Memory B cell (primary cell): ENCODE measurements around the gene CDC42SE2.
A peak's percentile ranks its signal among the peaks of the same experiment; 100 is the strongest.
"Not testable (repeated sequence)": the region's sequence is repeated elsewhere in the genome, so short reads cannot be mapped to it uniquely, and the experiment has no call there.

Experiments
- ATAC-seq: fragments of 150-1000 bp; cut with Tn5 transposase; 2 replicates; pipeline ENCODE4 v1.10.0; 2021; ENCODE audit warnings: low read depth, mild to moderate bottlenecking, moderate library complexity
- DNase-seq, 2 donors: peaks; one replicate each; pipeline ENCODE4 v3.0.0; 2022; ENCODE audit warnings: low spot score in 2 of 2
- H3K27ac Mint-ChIP-seq: one replicate; pipeline ENCODE4 v1.8.0; 2022; ENCODE audit warnings: mild to moderate bottlenecking, moderate library complexity, mixed read lengths
- H3K27me3 Mint-ChIP-seq: one replicate; pipeline ENCODE4 v1.8.0; 2022; ENCODE audit warnings: mixed read lengths
- H3K36me3 Mint-ChIP-seq: one replicate; pipeline ENCODE4 v1.8.0; 2022; ENCODE audit warnings: mild to moderate bottlenecking, mixed read lengths
- H3K4me1 Mint-ChIP-seq: one replicate; pipeline ENCODE4 v1.8.0; 2022; ENCODE audit warnings: mixed read lengths
- H3K4me3 Mint-ChIP-seq: one replicate; pipeline ENCODE4 v1.8.0; 2022; ENCODE audit warnings: mild to moderate bottlenecking, moderate library complexity, mixed read lengths
- H3K9me3 Mint-ChIP-seq: one replicate; pipeline ENCODE4 v1.8.0; 2022; ENCODE audit warnings: mixed read lengths

CDC42SE2 gene

DNA sequence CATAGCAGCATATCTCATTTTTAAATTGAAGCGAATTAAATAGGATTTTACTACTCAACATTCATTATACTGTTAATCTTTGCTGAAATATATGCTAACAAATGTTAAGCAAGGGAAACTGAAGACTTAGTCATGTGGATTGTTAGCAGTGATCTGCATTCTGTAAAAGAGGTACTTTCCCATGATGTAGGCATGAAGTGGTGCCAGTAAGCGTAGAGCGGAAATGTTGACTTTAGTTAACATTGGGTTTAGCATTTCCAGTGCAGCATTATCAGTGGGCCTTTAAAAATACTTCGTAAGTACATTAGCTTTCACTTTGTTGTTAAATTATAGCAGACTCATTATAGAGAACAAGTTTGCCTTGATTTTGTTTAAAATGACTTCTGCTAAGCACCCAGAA lies 130.3 kb downstream of the CDC42SE2 start:
- H3K27me3 Mint-ChIP-seq = no peaks in the 10 kb centered on the region
- H3K9me3 Mint-ChIP-seq = no peaks in the 10 kb centered on the region
- H3K4me1 Mint-ChIP-seq = peaks cover 33% of the 10 kb centered on the region
- ATAC-seq (peak; percentile 99), DNase-seq (peak in 1 of 2 donors; percentile 56)
- H3K27ac Mint-ChIP-seq = peak overlapping the region; percentile 95
- peaks cover 44% of the 10 kb centered on the region for H3K36me3 Mint-ChIP-seq
- peak overlapping the region; percentile 51 for H3K4me3 Mint-ChIP-seq

DNA sequence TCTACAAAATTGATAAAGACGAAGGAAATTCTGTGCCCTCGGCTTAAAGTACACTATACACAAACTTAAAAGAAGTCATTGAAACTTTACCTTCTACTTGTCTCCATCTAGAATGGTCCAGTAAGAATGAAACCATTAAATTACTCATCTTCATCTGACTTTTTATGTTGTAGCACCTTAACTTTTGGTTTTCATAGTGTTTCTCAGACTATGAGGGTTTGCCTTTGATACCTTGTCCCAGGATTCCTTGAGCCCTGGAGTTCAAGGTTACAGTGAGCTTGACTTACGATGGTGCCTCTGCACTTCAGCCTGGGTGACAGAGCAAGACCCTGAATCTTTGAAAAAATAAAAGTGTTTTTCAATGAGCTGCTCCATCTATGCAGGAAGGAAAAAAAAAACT lies 132.2 kb downstream of the CDC42SE2 start:
- Mint-ChIP-seq H3K9me3 (peaks cover 2% of the 10 kb centered on the region), H3K4me1 (peaks cover 31% of the 10 kb centered on the region), H3K27ac (peak overlapping the region; percentile 95), H3K27me3 (no peaks in the 10 kb centered on the region), H3K4me3 (no peak overlapping the region), H3K36me3 (peaks cover 42% of the 10 kb centered on the region)
- ATAC-seq (no peak), DNase-seq (no peak)

DNA sequence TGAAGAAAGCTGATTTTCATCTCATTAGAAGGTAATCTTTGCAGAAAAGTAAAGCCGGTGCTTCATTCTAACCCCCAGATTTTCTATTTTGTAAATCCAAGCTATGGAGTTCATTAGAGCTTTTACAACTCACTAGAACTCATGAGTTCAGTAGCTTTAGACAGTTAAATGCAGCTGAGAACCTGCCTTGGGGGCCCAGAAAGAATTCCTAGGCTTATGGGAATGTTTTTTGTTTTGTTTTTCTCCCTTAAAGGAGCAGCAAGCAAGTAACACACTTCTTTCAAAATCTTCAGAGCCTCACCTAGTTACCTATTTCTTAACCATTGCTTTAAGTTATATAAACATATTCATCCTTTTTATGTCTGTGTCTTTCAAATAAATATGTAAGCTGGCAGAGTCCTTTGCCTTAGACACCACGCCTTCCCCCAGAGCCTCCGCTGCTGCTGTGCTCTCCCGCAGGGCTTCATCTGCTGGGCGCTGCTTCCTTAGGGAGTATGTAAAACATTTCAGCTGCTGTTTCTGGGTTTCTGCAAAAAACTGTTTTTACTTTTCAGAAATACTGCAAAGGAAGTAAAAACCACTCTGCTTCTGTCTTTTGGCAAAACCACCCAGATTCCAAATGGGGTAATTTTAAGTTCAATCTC lies 132.9 kb downstream of the CDC42SE2 start:
- H3K4me1 Mint-ChIP-seq = peaks cover 31% of the 10 kb centered on the region
- no peak overlapping the region for H3K4me3 Mint-ChIP-seq
- peaks cover 2% of the 10 kb centered on the region for H3K9me3 Mint-ChIP-seq
- no peaks in the 10 kb centered on the region for H3K27me3 Mint-ChIP-seq
- ATAC-seq (no peak), DNase-seq (no peak)
- peak overlapping the region; percentile 95 for H3K27ac Mint-ChIP-seq
- H3K36me3 Mint-ChIP-seq = peaks cover 40% of the 10 kb centered on the region

DNA sequence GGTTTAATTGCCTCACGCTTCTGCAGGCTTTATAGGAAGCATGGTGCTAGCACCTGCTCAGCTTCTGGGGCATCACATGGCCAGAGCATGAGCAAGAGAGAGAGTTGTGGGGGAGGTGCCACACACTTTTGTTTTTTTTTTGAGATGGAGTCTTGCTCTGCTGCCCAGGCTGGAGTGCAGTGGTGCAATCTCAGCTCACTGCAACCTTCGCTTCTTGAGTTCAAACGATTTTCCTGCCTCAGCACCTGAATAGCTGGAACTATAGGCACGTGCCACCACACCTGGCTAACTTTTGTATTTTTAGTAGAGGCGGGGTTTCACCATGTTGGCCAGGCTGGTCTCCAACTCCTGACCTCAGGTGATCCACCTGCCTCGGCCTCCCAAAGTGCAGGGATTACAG lies 135.2 kb downstream of the CDC42SE2 start:
- H3K9me3 Mint-ChIP-seq, H3K4me3 Mint-ChIP-seq, H3K27me3 Mint-ChIP-seq, ATAC-seq, DNase-seq: not testable (repeated sequence)
- peaks cover 52% of the 10 kb centered on the region for H3K36me3 Mint-ChIP-seq
- H3K27ac Mint-ChIP-seq = peak overlapping the region; percentile 72
- peaks cover 18% of the 10 kb centered on the region for H3K4me1 Mint-ChIP-seq

DNA sequence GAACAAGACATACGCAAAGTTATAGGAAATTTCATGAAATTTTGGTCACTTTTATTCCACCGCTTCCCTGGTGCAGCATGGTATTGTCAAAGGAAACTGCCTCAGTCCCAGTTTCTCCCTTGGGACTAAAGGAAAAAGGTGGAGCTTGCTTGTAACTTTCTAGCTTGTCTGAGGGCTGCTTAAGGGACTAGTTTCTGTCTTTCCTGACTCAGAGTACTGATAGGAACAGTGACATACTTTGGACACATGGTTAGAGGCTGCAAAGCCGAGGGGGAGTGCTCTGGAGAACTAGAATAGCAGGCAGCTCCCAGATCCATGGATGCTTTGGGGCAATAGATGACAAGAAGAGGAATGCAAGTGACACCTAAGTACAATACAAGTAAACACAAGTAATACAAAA lies 136.7 kb downstream of the CDC42SE2 start:
- no peak overlapping the region for H3K4me3 Mint-ChIP-seq
- H3K4me1 Mint-ChIP-seq = peaks cover 9% of the 10 kb centered on the region
- H3K36me3 Mint-ChIP-seq = peaks cover 47% of the 10 kb centered on the region
- H3K9me3 Mint-ChIP-seq = peaks cover 8% of the 10 kb centered on the region
- ATAC-seq (no peak), DNase-seq (no peak)
- no peaks in the 10 kb centered on the region for H3K27me3 Mint-ChIP-seq
- peak overlapping the region; percentile 2 for H3K27ac Mint-ChIP-seq

DNA sequence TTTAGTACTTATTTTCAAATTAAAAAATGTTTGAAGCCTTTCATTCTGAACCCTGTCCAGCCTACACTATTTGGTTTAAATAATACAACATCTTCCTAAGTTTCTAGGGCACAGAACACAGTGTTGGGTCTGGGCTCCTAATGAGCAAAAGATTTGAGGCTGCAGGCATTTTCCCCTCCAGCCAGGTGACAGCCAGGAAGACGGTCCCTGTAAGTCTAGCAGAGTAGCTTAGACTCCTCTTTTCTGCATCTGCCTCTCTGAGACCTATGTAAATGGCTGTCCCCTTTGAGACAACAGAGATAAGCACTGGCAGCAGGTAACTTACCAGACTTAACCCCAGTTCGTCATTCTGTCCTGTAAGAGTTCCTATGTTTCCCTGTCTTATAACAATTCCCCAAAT lies 141.8 kb downstream of the CDC42SE2 start:
- DNase-seq (no peak), ATAC-seq (no peak)
- Mint-ChIP-seq H3K4me1 (no peaks in the 10 kb centered on the region), H3K9me3 (peaks cover 8% of the 10 kb centered on the region), H3K27ac (peak overlapping the region; percentile 11), H3K36me3 (peaks cover 48% of the 10 kb centered on the region), H3K4me3 (no peak overlapping the region), H3K27me3 (no peaks in the 10 kb centered on the region)

DNA sequence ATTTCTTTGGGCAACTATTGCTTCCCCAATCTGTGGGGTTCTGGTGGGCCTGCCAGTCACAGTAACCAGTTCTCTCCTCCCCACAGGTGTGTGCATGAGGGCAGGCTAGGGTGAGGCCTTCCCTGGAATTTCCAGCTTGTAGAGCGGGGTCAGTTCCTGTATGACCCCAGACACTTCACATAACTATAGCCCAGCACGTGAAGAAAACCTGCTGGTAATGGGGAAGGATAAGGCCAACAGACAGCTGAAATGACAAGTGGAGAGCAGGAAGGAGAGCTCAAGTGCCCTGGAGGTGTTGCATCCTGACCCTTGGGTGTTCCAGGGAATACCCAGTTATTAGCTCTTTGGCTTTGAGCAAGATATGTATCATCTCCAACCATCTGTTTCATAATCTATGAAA lies 142.2 kb downstream of the CDC42SE2 start:
- ATAC-seq (no peak), DNase-seq (no peak)
- H3K9me3 Mint-ChIP-seq = peaks cover 6% of the 10 kb centered on the region
- H3K4me3 Mint-ChIP-seq = no peak overlapping the region
- no peaks in the 10 kb centered on the region for H3K4me1 Mint-ChIP-seq
- H3K36me3 Mint-ChIP-seq = peaks cover 49% of the 10 kb centered on the region
- H3K27ac Mint-ChIP-seq = no peak overlapping the region
- H3K27me3 Mint-ChIP-seq = no peaks in the 10 kb centered on the region

DNA sequence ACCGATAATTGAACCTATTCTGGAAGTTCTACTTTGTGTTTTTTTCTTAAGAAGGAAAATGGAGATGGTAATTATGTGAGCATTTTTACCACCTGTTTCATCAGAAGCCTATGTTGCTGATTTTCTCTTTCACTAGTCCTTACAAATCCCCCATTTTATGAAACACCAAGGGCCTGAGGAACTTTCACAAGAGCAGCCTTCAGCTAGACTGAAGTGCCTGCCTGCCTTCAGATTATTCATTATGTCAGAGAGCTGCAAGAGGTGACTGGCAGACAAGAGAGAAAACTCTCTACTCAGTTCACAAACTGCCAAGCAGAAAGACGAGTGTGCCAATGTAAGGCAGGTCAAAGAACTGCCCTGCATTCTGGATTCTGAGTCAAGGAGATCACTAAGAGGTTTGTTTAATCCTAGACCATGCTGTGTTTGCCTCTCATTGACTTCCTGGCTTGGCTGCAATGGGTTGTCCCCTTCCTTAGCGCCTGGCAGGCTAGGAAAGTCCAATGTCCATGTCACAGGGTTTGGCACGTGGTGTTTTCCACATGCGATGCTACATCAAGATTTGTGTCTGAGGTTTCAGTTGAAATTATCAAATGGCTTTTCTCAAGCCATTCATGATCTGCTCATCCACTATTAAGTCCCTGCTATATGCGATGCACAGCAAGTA lies 143.3 kb downstream of the CDC42SE2 start:
- no peak overlapping the region for H3K27ac Mint-ChIP-seq
- ATAC-seq = no peak
- no peaks in the 10 kb centered on the region for H3K27me3 Mint-ChIP-seq
- H3K36me3 Mint-ChIP-seq = peaks cover 46% of the 10 kb centered on the region
- H3K4me1 Mint-ChIP-seq = no peaks in the 10 kb centered on the region
- H3K9me3 Mint-ChIP-seq = peaks cover 5% of the 10 kb centered on the region
- no peak overlapping the region for H3K4me3 Mint-ChIP-seq
- DNase-seq = no peak

DNA sequence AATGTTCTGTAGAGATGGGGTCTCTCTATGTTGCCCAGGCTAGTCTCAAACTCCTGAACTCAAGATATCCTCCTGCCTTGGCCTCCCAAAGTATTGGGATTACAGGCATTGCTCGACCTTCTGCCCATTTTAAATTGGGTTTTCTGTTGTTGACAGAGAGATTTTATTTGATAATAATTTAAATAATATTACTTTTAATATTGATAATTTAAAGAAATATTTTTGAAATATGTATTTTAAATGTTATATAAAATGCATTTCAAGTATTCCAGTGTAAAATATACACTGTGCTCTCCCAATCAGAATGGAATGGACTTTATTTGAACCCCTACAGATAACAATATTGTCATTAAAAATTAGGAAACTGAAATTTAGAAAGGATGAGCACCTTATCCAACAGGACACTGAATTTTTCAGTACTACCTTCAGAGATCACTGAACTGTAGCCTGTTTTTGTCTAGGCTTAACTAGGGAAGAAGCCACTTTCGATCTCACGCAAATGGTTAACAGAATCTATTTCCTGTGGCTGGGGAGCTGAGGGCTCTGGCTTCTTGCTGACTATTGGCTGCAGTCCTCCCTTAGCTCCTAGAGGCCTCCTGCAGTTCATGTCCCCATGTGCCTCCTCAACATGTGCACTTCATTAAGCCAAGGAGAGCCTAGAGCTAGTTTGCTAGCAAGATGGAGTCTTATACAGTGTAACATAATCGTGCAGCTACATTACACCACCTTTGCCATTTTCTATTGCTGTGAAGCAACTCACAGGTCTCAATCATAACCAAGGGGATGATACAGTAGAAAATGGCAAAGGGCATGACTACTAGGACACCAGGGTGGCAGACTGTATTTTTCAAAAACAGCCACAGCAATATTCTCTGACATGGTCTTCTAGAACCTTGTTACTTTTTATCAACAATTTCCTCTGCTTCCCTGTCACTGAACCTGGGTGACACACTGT lies 150.0 kb downstream of the CDC42SE2 start:
- Mint-ChIP-seq H3K27me3 (no peaks in the 10 kb centered on the region), H3K36me3 (peaks cover 14% of the 10 kb centered on the region), H3K4me3 (no peak overlapping the region), H3K4me1 (peaks cover 21% of the 10 kb centered on the region), H3K9me3 (peaks cover 3% of the 10 kb centered on the region), H3K27ac (peak overlapping the region; percentile 35)
- DNase-seq (no peak), ATAC-seq (peak; percentile 39)

DNA sequence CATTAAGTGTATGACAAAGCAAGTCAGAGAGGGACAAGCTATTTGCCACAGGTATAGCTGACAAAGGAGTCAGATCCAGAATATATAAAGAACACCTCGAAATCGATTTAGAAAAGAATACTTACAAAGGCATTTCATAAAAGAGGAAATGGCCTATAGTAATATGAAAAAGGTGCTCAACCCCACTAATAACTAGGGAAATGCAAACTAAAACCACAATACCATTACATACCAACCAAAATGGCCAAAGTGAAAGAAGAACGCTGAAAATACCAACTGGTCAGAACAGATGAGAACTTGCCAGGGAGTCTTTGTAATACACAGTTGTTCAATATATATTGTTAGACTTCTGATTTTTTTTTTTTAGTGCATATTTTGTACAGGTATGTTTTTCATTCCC lies 152.9 kb downstream of the CDC42SE2 start:
- DNase-seq (peak in 1 of 2 donors; percentile 17), ATAC-seq (peak; percentile 79)
- peaks cover 27% of the 10 kb centered on the region for H3K4me1 Mint-ChIP-seq
- H3K27ac Mint-ChIP-seq = peak overlapping the region; percentile 53
- H3K4me3 Mint-ChIP-seq = peak overlapping the region; percentile 69
- no peaks in the 10 kb centered on the region for H3K9me3 Mint-ChIP-seq
- peaks cover 3% of the 10 kb centered on the region for H3K36me3 Mint-ChIP-seq
- no peaks in the 10 kb centered on the region for H3K27me3 Mint-ChIP-seq

DNA sequence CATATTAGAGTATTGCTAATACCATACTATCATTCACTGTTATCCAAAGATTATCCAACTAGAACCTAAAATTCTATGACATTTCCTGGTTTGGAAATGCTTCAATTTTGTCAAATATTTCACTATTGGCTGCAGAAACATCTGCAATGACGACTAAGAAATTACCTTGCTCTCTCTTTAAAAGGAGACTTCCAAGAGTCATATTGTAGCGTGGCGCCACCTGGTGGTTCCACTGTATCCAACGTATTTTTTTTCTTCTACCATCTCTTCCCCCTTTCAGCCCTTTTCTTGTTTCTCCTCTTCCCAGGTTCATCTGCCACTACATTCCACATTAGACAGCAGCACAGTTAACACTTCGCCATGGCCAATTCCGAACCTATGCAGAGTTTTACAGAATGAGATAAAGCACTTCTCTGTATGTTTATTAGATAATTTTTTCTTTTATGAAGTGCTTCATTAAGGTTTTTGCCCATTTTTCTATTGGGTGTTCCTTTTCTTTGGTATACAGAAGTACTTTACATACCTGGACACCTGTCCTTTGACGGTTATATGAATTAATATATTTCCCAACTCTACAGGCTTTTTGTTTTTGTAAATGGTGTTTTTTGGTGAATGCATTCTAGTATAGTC lies 153.5 kb downstream of the CDC42SE2 start:
- peak; percentile 67 to 72 for DNase-seq
- H3K4me3 Mint-ChIP-seq = peak overlapping the region; percentile 69
- no peaks in the 10 kb centered on the region for H3K9me3 Mint-ChIP-seq
- H3K27me3 Mint-ChIP-seq = no peaks in the 10 kb centered on the region
- peaks cover 27% of the 10 kb centered on the region for H3K4me1 Mint-ChIP-seq
- H3K36me3 Mint-ChIP-seq = peaks cover 8% of the 10 kb centered on the region
- peak; percentile 68 for ATAC-seq
- peak overlapping the region; percentile 53 for H3K27ac Mint-ChIP-seq

DNA sequence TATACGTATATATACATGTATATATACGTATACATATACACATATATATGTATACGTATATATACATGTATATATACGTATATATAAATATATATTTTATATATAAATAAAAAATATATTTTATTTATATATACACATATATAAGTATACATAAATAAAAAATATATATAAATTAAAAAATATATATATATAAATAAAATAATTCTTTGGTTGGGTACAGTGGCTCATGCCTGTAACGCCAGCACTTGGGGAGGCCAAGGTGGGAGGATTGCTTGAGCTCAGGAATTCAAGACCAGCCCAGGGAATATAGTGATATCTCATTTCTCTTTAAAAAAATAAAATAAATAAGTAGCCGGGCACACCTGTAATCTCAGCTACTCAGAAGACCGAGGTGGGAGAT lies 155.0 kb downstream of the CDC42SE2 start:
- ATAC-seq (no peak), DNase-seq (no peak)
- no peak overlapping the region for H3K4me3 Mint-ChIP-seq
- no peaks in the 10 kb centered on the region for H3K9me3 Mint-ChIP-seq
- H3K4me1 Mint-ChIP-seq = peaks cover 25% of the 10 kb centered on the region
- H3K27me3 Mint-ChIP-seq = no peaks in the 10 kb centered on the region
- H3K27ac Mint-ChIP-seq = no peak overlapping the region
- H3K36me3 Mint-ChIP-seq = peaks cover 6% of the 10 kb centered on the region

DNA sequence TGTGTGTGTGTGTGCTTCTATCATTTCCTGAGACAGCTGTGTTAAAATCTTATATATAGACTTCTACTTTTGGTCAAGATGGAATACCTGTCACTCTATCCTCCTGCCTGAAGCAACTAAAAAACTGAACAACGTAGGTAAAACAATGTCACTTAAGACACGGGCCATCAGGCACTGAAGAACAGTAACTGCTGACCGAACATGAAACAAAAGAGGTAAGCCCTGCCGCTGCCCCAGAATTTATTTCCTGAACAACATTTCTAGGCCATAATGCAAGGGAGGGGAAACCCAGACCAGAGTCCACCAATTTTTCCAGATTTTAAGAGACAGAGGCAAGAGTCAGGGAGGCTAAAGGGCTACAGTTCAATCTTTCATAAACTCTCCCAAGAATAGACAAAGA lies 156.0 kb downstream of the CDC42SE2 start:
- ATAC-seq = no peak
- Mint-ChIP-seq H3K27me3 (no peaks in the 10 kb centered on the region), H3K36me3 (peaks cover 6% of the 10 kb centered on the region), H3K27ac (peak overlapping the region; percentile 58), H3K9me3 (no peaks in the 10 kb centered on the region), H3K4me1 (peaks cover 18% of the 10 kb centered on the region), H3K4me3 (no peak overlapping the region)
- no peak for DNase-seq

DNA sequence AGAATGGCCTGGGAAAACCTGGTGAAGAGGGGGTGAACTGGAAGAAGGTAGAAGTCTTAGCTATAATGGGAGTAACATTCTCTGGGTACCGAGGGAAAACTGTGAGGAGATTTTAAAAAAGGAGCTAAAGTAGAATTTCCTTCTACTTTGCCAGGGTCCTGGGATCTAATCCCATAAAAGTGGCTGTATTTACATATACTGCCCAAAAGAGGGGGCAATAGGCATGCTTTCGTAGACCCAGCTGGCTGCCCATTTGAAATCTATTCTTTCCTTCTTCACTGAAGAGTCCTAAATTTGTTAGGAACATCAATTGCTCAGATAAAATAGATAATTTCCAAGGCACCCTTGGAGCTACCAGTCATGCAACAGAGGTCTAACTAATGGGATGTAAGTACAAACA lies 159.2 kb downstream of the CDC42SE2 start:
- Mint-ChIP-seq H3K27me3 (no peaks in the 10 kb centered on the region), H3K27ac (no peak overlapping the region), H3K4me3 (no peak overlapping the region), H3K4me1 (peaks cover 8% of the 10 kb centered on the region), H3K36me3 (peaks cover 11% of the 10 kb centered on the region), H3K9me3 (no peaks in the 10 kb centered on the region)
- no peak for DNase-seq
- no peak for ATAC-seq
